Upper lobe of right lung (tissue), 1 donor: ENCODE measurements around the gene ARRB2. TPM values are rescaled to one million over a fixed set of nuclear protein-coding genes. Genes with fewer than 3 reads are reported as not detected.
A peak's percentile ranks its signal among the peaks of the same experiment; 100 is the strongest.

ENCODE experiments used
- ATAC-seq: fragments of 200-7000 bp; cut with Tn5 transposase; one replicate; pipeline ENCODE4 v1.9.1; 2020; ENCODE audit warnings: mild to moderate bottlenecking, moderate library complexity
- DNase-seq: peaks from one replicate; pipeline ENCODE4 v3.0.0-alpha.2; 2020
- H3K27ac ChIP-seq: fragments of 200-600 bp; one replicate; pipeline ENCODE4 v1.8.0; 2022
- H3K27me3 ChIP-seq: fragments of 200-600 bp; one replicate; pipeline ENCODE4 v1.8.0; 2022; ENCODE audit warnings: mild to moderate bottlenecking
- H3K36me3 ChIP-seq: fragments of 200-600 bp; one replicate; pipeline ENCODE4 v1.8.0; 2022
- H3K4me1 ChIP-seq: fragments of 200-600 bp; one replicate; pipeline ENCODE4 v1.8.0; 2022
- H3K4me3 ChIP-seq: fragments of 200-600 bp; one replicate; pipeline ENCODE4 v1.8.0; 2022; ENCODE audit warnings: mild to moderate bottlenecking
- H3K9me3 ChIP-seq: fragments of 200-600 bp; one replicate; pipeline ENCODE4 v1.8.0; 2022
- intact Hi-C: fragments of 100-400 bp; cut with DNase I; formaldehyde crosslinking; loops from one replicate; pipeline ENCODE4 v1.11.0; 2022
- total RNA-seq: library from RNA; stranded (reverse); fragmentation: NEBNext Ultra II Directional; extraction: Animal tissue kit (Norgen Biotek cat#: 25700); gene quantifications from one replicate; pipeline ENCODE4 v1.2.1, GENCODE V29; 2021
- TF ChIP-seq, protein P1 (sequence below): fragments of 200-600 bp; IDR thresholded peaks from one replicate; pipeline ENCODE4 v1.8.0; 2022; ENCODE audit warnings: antibody characterized with exemption
- donor health status: DM: no; HTN: yes; CAD: no; lungs with severe emphysema.

ARRB2 gene
- total RNA-seq, 1 donor from 2014 or later = 131 TPM

GRCh38 chr17:4742629-4743028 lies 32.2 kb downstream of the ARRB2 start:
- TF ChIP-seq, protein P1, sequence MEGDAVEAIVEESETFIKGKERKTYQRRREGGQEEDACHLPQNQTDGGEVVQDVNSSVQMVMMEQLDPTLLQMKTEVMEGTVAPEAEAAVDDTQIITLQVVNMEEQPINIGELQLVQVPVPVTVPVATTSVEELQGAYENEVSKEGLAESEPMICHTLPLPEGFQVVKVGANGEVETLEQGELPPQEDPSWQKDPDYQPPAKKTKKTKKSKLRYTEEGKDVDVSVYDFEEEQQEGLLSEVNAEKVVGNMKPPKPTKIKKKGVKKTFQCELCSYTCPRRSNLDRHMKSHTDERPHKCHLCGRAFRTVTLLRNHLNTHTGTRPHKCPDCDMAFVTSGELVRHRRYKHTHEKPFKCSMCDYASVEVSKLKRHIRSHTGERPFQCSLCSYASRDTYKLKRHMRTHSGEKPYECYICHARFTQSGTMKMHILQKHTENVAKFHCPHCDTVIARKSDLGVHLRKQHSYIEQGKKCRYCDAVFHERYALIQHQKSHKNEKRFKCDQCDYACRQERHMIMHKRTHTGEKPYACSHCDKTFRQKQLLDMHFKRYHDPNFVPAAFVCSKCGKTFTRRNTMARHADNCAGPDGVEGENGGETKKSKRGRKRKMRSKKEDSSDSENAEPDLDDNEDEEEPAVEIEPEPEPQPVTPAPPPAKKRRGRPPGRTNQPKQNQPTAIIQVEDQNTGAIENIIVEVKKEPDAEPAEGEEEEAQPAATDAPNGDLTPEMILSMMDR = no peak
- Histone ChIP-seq H3K4me3 (no peak overlapping the region), H3K36me3 (no peaks in the 10 kb centered on the region), H3K27ac (no peak overlapping the region), H3K4me1 (no peaks in the 10 kb centered on the region), H3K9me3 (no peaks in the 10 kb centered on the region), H3K27me3 (no peaks in the 10 kb centered on the region)
- intact Hi-C loops = no loop called here
- no peak for ATAC-seq
- no peak for DNase-seq

- no peaks in the 10 kb centered on the region for H3K36me3 ChIP-seq
- H3K9me3 ChIP-seq = no peaks in the 10 kb centered on the region
- intact Hi-C loops = no loop called here
- no peak overlapping the region for H3K27ac ChIP-seq
- TF ChIP-seq, protein P1 = no peak
- H3K4me3 ChIP-seq = no peak overlapping the region
- DNase-seq (no peak), ATAC-seq (no peak)
- H3K27me3 ChIP-seq = no peaks in the 10 kb centered on the region
- H3K4me1 ChIP-seq = no peaks in the 10 kb centered on the region
These were observed 32.8 kb downstream of the ARRB2 start for GRCh38 chr17:4743216-4743615.

DNA sequence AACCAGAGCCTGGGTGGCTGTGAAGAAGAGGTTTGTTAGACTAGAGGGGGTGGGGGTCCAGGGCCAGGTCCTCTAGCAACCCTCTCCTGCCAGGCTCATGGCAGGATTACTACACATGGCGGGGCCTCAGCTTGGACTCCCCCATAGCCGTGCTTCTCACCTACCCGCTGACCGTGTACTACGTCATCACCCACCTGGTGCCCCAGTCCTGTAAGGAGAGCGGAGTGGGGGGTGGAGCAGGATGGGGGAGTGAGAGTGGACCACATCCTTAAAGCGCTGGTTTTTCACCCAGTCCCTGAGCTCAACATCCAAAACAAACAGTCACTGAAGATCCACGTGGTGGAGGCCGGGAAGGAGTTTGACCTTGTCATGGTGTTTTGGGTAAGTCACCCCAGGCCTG lies 33.5 kb downstream of the ARRB2 start:
- Histone ChIP-seq H3K27ac (no peak overlapping the region), H3K36me3 (no peaks in the 10 kb centered on the region), H3K4me3 (no peak overlapping the region), H3K4me1 (no peaks in the 10 kb centered on the region), H3K9me3 (no peaks in the 10 kb centered on the region), H3K27me3 (no peaks in the 10 kb centered on the region)
- no peak for DNase-seq
- intact Hi-C loops = no loop called here
- TF ChIP-seq, protein P1 = no peak
- ATAC-seq = no peak

GRCh38 chr17:4744999-4745969 lies 34.9 kb downstream of the ARRB2 start:
- no peak for ATAC-seq
- TF ChIP-seq, protein P1 = no peak
- intact Hi-C loops = no loop called here
- H3K36me3 ChIP-seq = no peaks in the 10 kb centered on the region
- no peak overlapping the region for H3K27ac ChIP-seq
- no peaks in the 10 kb centered on the region for H3K4me1 ChIP-seq
- no peak for DNase-seq
- no peak overlapping the region for H3K4me3 ChIP-seq
- no peaks in the 10 kb centered on the region for H3K9me3 ChIP-seq
- peaks cover 4% of the 10 kb centered on the region for H3K27me3 ChIP-seq

DNA sequence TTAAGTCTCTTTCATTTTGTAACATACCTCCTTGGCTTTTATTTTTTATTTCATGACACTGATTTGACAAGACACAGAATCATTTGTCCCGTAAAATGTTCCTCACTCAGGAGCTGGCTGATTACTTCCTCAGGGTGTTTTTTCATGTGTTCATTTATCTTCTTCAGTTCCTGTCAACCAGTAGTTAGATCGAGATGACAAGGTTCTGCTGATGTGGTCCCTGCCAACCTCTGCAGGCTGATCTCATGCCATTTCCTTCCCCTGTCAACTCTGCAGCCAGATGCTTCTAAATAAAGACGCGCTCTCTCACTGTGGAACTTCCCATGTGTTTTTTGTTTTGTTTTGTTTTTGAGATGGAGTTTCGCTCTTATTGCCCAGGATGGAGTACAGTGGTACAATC lies 37.4 kb downstream of the ARRB2 start:
- Histone ChIP-seq H3K27me3 (peaks cover 7% of the 10 kb centered on the region), H3K9me3 (no peaks in the 10 kb centered on the region), H3K36me3 (no peaks in the 10 kb centered on the region), H3K4me3 (peak overlapping the region; percentile 8), H3K27ac (no peak overlapping the region), H3K4me1 (no peaks in the 10 kb centered on the region)
- TF ChIP-seq, protein P1 = no peak
- peak; percentile 77 for ATAC-seq
- no peak for DNase-seq
- intact Hi-C loops = no loop called here
